Nephron progenitor cell (in vitro differentiated cells): ENCODE results near the gene SAMSN1.

Experiments used
- DNase-seq: peaks from one replicate; pipeline ENCODE4 v3.0.0; 2021
- H3K27ac Mint-ChIP-seq: 2 replicates; pipeline ENCODE4 v1.8.0; 2021; ENCODE audit warnings: mild to moderate bottlenecking, moderate library complexity, mixed read lengths
- H3K27me3 Mint-ChIP-seq: 2 replicates; pipeline ENCODE4 v1.8.0; 2021; ENCODE audit warnings: mild to moderate bottlenecking, low read depth, mixed read lengths; ENCODE audit not compliant: poor library complexity
- H3K36me3 Mint-ChIP-seq: 2 replicates; pipeline ENCODE4 v1.8.0; 2021; ENCODE audit warnings: low read depth, mixed read lengths
- H3K4me1 Mint-ChIP-seq: 2 replicates; pipeline ENCODE4 v1.8.0; 2021; ENCODE audit warnings: mixed read lengths
- H3K4me3 Mint-ChIP-seq: 2 replicates; pipeline ENCODE4 v1.8.0; 2021; ENCODE audit warnings: mild to moderate bottlenecking, moderate library complexity, mixed read lengths
- H3K9me3 Mint-ChIP-seq: 2 replicates; pipeline ENCODE4 v1.8.0; 2021; ENCODE audit warnings: mild to moderate bottlenecking, moderate library complexity, mixed read lengths
- CTCF ChIP-seq: fragments of 200-600 bp; sonication (generic); IDR thresholded peaks from 2 replicates; pipeline ENCODE4 v1.5.0; 2021; ENCODE audit warnings: antibody characterized with exemption

Gene SAMSN1

GRCh38 chr21:14493731-14494130, 52.4 kb downstream of the SAMSN1 start:
- DNase-seq = no peak
- no peaks in the 10 kb centered on the region for H3K27me3 Mint-ChIP-seq
- H3K9me3 Mint-ChIP-seq = no peaks in the 10 kb centered on the region
- H3K4me3 Mint-ChIP-seq = no peak overlapping the region
- TF ChIP-seq CTCF = no peak
- H3K36me3 Mint-ChIP-seq = no peaks in the 10 kb centered on the region
- H3K4me1 Mint-ChIP-seq = no peaks in the 10 kb centered on the region
- no peak overlapping the region for H3K27ac Mint-ChIP-seq

- no peak overlapping the region for H3K27ac Mint-ChIP-seq
- no peaks in the 10 kb centered on the region for H3K36me3 Mint-ChIP-seq
- no peaks in the 10 kb centered on the region for H3K9me3 Mint-ChIP-seq
- peaks cover 3% of the 10 kb centered on the region for H3K27me3 Mint-ChIP-seq
- no peaks in the 10 kb centered on the region for H3K4me1 Mint-ChIP-seq
- H3K4me3 Mint-ChIP-seq = no peak overlapping the region
- no peak for TF ChIP-seq CTCF
- DNase-seq = no peak
These were observed 53.2 kb downstream of the SAMSN1 start for GRCh38 chr21:14492931-14493330.

GRCh38 chr21:14491269-14491681, 54.8 kb downstream of the SAMSN1 start:
- Mint-ChIP-seq H3K27me3 (peaks cover 4% of the 10 kb centered on the region), H3K4me1 (no peaks in the 10 kb centered on the region), H3K36me3 (no peaks in the 10 kb centered on the region), H3K9me3 (no peaks in the 10 kb centered on the region), H3K27ac (no peak overlapping the region), H3K4me3 (no peak overlapping the region)
- TF ChIP-seq CTCF = no peak
- no peak for DNase-seq

GRCh38 chr21:14488672-14489204, 57.4 kb downstream of the SAMSN1 start:
- Mint-ChIP-seq H3K27me3 (peaks cover 4% of the 10 kb centered on the region), H3K4me3 (no peak overlapping the region), H3K4me1 (no peaks in the 10 kb centered on the region), H3K36me3 (no peaks in the 10 kb centered on the region), H3K9me3 (no peaks in the 10 kb centered on the region), H3K27ac (no peak overlapping the region)
- no peak for DNase-seq
- no peak for TF ChIP-seq CTCF

- Mint-ChIP-seq H3K27me3 (peaks cover 4% of the 10 kb centered on the region), H3K27ac (no peak overlapping the region), H3K36me3 (no peaks in the 10 kb centered on the region), H3K4me1 (no peaks in the 10 kb centered on the region), H3K4me3 (no peak overlapping the region), H3K9me3 (no peaks in the 10 kb centered on the region)
- DNase-seq = no peak
- TF ChIP-seq CTCF = no peak
These were observed 58.4 kb downstream of the SAMSN1 start for GRCh38 chr21:14487490-14488432.

GRCh38 chr21:14486869-14487268, 59.2 kb downstream of the SAMSN1 start:
- DNase-seq = no peak
- Mint-ChIP-seq H3K4me3 (no peak overlapping the region), H3K27ac (no peak overlapping the region), H3K9me3 (no peaks in the 10 kb centered on the region), H3K27me3 (peaks cover 4% of the 10 kb centered on the region), H3K36me3 (no peaks in the 10 kb centered on the region), H3K4me1 (no peaks in the 10 kb centered on the region)
- TF ChIP-seq CTCF = no peak
